Duodenal mucosa (tissue), 2 donors: Measurements from ENCODE around the gene EFCAB8.

ENCODE experiments used
- H3K27ac ChIP-seq: one replicate; pipeline ENCODE4 v1.7.0; 2013; ENCODE audit warnings: low read depth, low read length
- H3K27me3 ChIP-seq, 2 donors: one replicate each; pipeline ENCODE4 v1.7.0; 2013; ENCODE audit warnings: low read length in 2 of 2, control low read depth in 1 of 2; ENCODE audit not compliant: insufficient read depth in 2 of 2, control insufficient read depth in 1 of 2
- H3K36me3 ChIP-seq, 2 donors: one replicate each; pipeline ENCODE4 v1.7.0; 2013; ENCODE audit warnings: low read length in 2 of 2, control low read depth in 1 of 2; ENCODE audit not compliant: insufficient read depth in 2 of 2, control insufficient read depth in 1 of 2
- H3K4me1 ChIP-seq, 2 donors: one replicate each; pipeline ENCODE4 v1.7.0; 2013; ENCODE audit warnings: low read length in 2 of 2, control low read depth in 1 of 2; ENCODE audit not compliant: insufficient read depth in 2 of 2, control insufficient read depth in 1 of 2
- H3K4me3 ChIP-seq, 2 donors: one replicate each; pipeline ENCODE4 v1.7.0; 2013; ENCODE audit warnings: low read length in 2 of 2, low read depth in 1 of 2
- H3K9ac ChIP-seq, 2 donors: one replicate each; pipeline ENCODE4 v1.7.0; 2013; ENCODE audit warnings: low read length in 2 of 2, low read depth in 1 of 2
- H3K9me3 ChIP-seq, 2 donors: one replicate each; pipeline ENCODE4 v1.7.0; 2013; ENCODE audit warnings: low read length in 2 of 2, control low read depth in 1 of 2; ENCODE audit not compliant: control insufficient read depth in 1 of 2

EFCAB8 gene

DNA sequence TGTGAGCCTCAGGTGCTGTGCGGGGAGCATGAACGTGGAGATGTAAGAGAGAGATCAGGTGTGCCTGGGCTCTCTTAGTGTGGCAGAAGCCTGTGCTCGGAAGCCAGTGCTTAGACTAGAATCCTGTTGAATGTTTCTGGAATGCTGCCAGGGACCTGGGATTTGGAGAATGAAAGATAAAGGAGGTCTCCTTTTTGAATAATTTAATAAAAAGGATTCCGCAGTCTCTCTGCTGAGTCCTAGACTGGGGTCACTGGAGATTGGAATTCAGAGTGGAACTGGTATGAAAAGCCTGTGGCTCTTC, 18.8 kb upstream of the EFCAB8 start:
- H3K9ac ChIP-seq = no peak overlapping the region
- peaks cover 38 to 73% of the 10 kb centered on the region in 2 donors for H3K36me3 ChIP-seq

DNA sequence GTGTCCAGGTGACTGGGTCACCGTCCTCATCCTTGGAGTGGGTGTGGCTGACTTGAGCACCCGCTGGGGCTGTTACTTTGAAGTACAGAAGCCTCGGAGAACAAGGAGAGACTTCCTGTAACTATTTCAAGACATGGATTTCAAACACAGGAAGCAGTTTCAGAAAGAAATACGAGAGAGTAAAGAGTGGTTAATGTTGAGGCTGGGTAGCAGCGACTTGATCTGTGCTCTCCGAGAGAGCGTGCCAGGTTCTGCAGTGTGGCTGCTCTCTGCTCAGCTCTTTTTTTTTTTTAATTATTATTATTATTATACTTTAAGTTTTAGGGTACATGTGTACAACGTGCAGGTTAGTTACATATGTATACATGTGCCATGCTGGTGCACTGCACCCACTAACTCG, 17.5 kb upstream of the EFCAB8 start:
- H3K9ac ChIP-seq = no peak overlapping the region
- peaks cover 37 to 74% of the 10 kb centered on the region in 2 donors for H3K36me3 ChIP-seq
- no peak overlapping the region for H3K27ac ChIP-seq
- no peaks in the 10 kb centered on the region for H3K9me3 ChIP-seq
- no peaks in the 10 kb centered on the region for H3K4me1 ChIP-seq
- no peaks in the 10 kb centered on the region for H3K27me3 ChIP-seq
- no peak overlapping the region for H3K4me3 ChIP-seq

More for the DNA sequence above, 18.8 kb upstream of the EFCAB8 start:
- Histone ChIP-seq H3K27me3 (no peaks in the 10 kb centered on the region), H3K9me3 (no peaks in the 10 kb centered on the region), H3K4me3 (no peak overlapping the region), H3K4me1 (no peaks in the 10 kb centered on the region), H3K27ac (no peak overlapping the region)

DNA sequence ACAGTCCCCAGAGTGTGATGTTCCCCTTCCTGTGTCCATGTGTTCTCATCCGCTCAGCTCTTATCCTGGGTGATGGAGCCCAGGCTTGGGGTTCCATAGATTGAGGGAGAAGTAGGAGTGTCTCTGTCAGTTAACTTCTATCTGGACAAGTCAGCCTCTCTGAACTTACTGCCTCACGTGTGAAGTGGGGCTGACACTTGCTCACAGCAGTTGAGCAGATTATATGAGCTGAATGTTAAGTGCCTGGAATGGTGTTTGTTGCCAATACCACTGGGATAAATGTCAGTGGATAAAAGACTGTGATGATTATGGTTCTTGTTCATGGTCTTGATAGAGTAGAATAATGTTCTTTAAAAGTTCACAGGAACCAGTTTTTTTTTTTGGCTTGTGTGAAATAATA, 17.1 kb upstream of the EFCAB8 start:
- Histone ChIP-seq H3K4me3 (no peak overlapping the region), H3K9me3 (no peaks in the 10 kb centered on the region), H3K4me1 (no peaks in the 10 kb centered on the region), H3K9ac (no peak overlapping the region), H3K27me3 (no peaks in the 10 kb centered on the region), H3K36me3 (peaks cover 36 to 74% of the 10 kb centered on the region in 2 donors), H3K27ac (no peak overlapping the region)

DNA sequence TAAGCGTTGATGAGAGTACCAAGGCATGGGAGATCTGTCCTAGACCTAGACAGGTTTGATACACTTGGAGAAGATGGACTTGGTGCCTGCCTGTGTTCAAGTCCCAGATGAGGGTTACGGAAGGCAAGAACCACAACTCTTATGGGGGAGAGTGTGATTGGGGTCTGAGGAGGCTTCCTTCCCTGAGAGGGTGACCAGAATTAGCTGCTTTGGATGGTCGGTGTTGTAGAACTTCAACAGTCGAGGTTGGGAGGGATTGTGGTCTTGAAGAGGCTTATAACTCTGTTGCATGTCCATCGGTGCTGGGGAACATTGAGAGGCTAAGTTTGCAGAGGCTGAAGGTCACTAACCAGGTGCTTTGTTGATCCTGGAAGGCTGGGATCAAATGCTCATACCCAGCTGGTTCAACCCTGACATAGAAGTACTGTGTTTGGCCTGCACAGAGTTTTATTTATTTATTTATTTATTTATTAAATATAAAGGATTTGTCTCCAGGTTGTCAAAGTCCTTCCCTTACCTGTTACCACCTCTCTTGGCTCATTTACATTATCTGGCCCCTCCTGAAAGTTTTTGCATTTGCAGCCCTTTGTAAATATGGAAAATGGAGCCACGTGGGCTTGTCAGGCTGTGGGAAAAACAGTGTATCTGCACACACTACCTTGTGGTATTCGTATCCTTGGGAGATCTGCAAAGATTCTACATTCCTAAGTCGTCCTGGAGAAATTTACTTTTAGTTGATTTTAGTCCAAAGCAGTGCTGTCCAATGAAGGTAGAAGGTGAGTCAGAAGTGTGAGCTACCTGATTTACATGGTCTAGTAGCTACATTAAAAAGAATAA, 15.8 kb upstream of the EFCAB8 start:
- H3K9me3 ChIP-seq = no peaks in the 10 kb centered on the region
- no peaks in the 10 kb centered on the region for H3K4me1 ChIP-seq
- H3K27ac ChIP-seq = no peak overlapping the region
- H3K9ac ChIP-seq = no peak overlapping the region
- no peaks in the 10 kb centered on the region for H3K27me3 ChIP-seq
- peaks cover 45 to 74% of the 10 kb centered on the region in 2 donors for H3K36me3 ChIP-seq
- H3K4me3 ChIP-seq = no peak overlapping the region

DNA sequence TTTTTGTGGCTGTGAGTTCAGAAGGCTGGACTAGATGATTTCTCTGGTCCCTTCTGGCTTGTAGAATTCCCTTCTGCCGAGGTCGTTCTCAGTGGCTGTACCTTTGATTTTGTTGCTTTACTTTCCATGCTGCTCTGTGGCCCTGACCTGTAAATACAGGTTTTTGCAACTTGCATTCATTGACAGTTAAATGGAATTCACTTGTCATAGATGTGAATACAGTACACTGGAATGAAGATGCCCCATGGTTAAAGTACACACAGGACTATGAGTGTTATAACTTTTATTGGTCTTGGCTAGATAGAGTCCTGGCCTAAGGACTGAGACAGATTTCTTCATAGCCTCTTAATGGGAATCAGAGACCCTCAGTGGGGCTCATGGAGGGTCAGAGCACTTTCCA, 12.9 kb upstream of the EFCAB8 start:
- Histone ChIP-seq H3K36me3 (peaks cover 33 to 63% of the 10 kb centered on the region in 2 donors), H3K27ac (no peak overlapping the region), H3K9me3 (no peaks in the 10 kb centered on the region), H3K9ac (no peak overlapping the region), H3K4me3 (no peak overlapping the region), H3K27me3 (no peaks in the 10 kb centered on the region), H3K4me1 (no peaks in the 10 kb centered on the region)

DNA sequence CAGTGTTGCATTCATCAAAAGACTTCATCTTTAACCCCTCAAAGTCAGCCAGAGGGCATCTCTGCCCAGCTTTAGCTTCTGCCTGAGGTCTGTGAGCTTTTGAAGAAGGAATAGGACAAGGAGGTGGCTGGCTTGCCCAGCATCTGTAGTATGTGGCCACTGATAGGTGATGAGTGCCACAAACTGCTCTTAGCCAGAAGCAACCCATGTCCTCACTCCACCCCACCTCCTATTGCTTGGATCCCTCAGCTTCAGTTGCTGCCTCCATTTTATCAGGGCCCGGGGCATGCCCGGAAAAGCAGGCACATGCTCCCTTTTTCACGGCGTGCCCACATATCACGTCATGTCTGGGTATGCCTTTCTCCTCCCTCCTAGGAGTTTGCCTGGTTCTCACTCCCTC, 11.9 kb upstream of the EFCAB8 start:
- no peaks in the 10 kb centered on the region for H3K27me3 ChIP-seq
- H3K4me1 ChIP-seq = no peaks in the 10 kb centered on the region
- H3K4me3 ChIP-seq = no peak overlapping the region
- no peaks in the 10 kb centered on the region for H3K9me3 ChIP-seq
- H3K27ac ChIP-seq = no peak overlapping the region
- H3K9ac ChIP-seq = no peak overlapping the region
- H3K36me3 ChIP-seq = peaks cover 31 to 58% of the 10 kb centered on the region in 2 donors

DNA sequence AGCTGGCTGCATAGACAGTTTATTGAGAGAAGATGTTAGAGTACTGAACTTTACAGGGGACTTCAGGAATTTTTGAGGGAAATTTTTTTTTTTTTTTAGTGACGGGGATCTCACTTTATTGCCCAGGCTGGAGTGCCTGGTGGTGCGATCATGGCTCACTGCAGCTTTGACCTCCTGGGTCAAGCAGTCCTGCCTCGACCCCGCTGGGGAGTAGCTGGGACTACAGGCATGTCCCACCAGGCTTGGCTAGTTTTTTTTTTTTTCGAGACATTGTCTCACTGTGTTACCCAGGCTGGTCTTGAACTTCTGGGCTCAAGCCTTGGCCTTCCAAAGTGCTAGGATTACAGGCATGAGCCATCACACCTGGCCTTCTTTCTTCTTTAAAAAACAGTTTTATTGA, 10.8 kb upstream of the EFCAB8 start:
- H3K27me3 ChIP-seq = no peaks in the 10 kb centered on the region
- H3K4me1 ChIP-seq = no peaks in the 10 kb centered on the region
- H3K36me3 ChIP-seq = peaks cover 22 to 51% of the 10 kb centered on the region in 2 donors

DNA sequence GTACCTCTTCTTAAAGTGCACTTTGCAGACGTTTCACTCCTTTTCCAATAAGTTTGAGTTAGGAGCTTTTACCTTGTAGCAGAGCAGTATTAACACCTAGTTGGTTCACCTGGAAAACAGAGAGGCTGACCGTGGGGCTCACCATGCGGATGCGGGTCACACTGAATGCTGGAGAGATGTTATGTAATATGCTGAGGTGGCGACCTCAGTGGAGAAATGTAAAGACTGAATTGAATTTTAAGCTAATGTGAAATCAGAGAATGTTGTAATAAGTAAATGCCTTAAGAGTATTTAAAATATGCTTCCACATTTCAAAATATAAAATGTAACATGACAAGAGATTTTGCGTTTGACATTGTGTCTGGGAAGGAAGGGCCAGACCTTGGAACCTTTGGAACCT, 9.9 kb upstream of the EFCAB8 start:
- Histone ChIP-seq H3K4me1 (no peaks in the 10 kb centered on the region), H3K4me3 (no peak overlapping the region), H3K36me3 (peaks cover 22 to 56% of the 10 kb centered on the region in 2 donors), H3K9me3 (no peaks in the 10 kb centered on the region), H3K9ac (no peak overlapping the region), H3K27ac (no peak overlapping the region), H3K27me3 (no peaks in the 10 kb centered on the region)

More for the DNA sequence above, 10.8 kb upstream of the EFCAB8 start:
- H3K9ac ChIP-seq = no peak overlapping the region
- H3K9me3 ChIP-seq = no peaks in the 10 kb centered on the region
- H3K27ac ChIP-seq = no peak overlapping the region
- no peak overlapping the region for H3K4me3 ChIP-seq

DNA sequence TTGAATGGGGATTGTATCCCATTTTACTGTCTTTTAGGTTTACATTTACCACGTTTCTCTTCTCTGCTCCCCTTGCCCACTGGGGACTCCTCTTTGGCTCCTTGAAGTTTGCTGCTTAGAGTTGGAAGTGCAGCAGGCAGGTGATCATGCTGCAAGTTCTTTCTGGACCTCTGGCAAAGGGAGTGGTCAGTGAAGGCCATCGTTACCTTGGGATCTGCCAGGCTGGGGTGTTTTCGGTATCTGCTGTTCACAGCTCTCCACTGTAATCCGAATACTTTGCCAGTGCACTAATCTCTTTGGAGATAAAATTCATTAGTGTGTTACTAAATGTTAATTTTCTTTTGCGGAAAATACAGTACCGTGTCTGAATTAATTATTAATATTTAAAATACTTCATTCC, 9.1 kb upstream of the EFCAB8 start:
- Histone ChIP-seq H3K27me3 (no peaks in the 10 kb centered on the region), H3K36me3 (peaks cover 21 to 55% of the 10 kb centered on the region in 2 donors), H3K4me3 (no peak overlapping the region), H3K27ac (no peak overlapping the region), H3K9me3 (no peaks in the 10 kb centered on the region), H3K4me1 (no peaks in the 10 kb centered on the region), H3K9ac (no peak overlapping the region)

DNA sequence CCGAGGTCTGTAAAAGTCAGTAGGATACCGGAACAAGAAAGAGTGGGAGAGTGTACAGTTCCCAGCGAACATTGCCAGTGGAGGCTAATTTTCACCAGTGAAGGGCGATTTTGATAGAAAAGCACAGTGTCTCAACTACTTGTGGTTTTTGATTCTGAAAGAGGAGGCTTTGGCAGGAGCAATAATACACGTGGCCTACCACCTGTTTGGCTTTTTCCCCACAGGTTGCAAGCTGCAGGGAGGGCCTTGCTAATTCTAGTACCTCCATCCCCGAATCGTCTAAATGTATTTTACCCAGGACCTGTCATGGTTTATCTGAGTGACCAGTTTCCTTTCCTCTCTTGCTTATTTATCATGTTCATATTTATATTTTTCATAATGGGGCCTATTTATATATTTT, 3.3 kb upstream of the EFCAB8 start:
- Histone ChIP-seq H3K4me1 (no peaks in the 10 kb centered on the region), H3K27ac (no peak overlapping the region), H3K9ac (no peak overlapping the region), H3K27me3 (no peaks in the 10 kb centered on the region), H3K4me3 (no peak overlapping the region), H3K9me3 (no peaks in the 10 kb centered on the region), H3K36me3 (peaks cover 12 to 28% of the 10 kb centered on the region in 2 donors)
